CD4-positive, alpha-beta T cell treated with Interleukin-15 for 4 hours (primary cell): ENCODE results near the gene TPMT.

ENCODE experiments used
- DNase-seq: peaks from one replicate; pipeline ENCODE4 v3.0.0-alpha.2; 2020; ENCODE audit warnings: low spot score

Gene TPMT

DNA sequence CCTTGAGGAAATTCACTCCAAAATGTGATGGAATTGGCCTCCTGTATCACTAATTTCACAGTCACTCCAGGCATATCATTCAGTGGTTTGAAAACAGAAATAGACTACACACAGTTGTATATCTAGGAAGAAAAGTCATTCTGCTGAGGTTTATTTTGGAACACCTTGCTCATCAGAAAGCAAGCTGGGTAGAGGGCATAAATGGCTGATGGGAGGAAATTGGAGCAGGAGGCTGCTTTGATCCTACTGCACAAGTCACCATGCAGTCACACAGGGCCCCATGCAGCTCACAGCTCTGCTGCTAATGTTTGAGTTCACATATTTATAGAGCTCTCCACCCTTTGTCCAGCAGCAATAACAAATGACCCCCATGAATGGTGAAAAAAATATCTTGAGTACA is 44.7 kb downstream of the TPMT start:
- no peak for DNase-seq

DNA sequence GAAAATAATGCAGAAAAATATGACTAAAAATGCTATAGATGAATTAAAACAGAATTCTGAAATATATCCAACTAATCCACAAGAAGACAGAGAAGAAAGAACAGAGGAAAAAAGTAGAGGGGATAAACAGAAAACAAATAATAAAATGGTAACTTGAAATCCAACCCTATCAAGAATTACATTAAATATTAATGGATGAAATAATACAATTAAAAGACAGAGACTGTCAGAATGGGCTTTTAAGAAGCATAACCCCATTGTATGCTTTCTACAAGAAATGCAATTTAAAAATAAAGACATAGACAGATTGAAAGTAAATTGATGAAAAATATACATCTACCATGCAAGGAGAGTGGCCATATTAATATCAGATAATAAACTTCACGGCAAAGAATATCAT is 47.8 kb downstream of the TPMT start:
- no peak for DNase-seq

DNA sequence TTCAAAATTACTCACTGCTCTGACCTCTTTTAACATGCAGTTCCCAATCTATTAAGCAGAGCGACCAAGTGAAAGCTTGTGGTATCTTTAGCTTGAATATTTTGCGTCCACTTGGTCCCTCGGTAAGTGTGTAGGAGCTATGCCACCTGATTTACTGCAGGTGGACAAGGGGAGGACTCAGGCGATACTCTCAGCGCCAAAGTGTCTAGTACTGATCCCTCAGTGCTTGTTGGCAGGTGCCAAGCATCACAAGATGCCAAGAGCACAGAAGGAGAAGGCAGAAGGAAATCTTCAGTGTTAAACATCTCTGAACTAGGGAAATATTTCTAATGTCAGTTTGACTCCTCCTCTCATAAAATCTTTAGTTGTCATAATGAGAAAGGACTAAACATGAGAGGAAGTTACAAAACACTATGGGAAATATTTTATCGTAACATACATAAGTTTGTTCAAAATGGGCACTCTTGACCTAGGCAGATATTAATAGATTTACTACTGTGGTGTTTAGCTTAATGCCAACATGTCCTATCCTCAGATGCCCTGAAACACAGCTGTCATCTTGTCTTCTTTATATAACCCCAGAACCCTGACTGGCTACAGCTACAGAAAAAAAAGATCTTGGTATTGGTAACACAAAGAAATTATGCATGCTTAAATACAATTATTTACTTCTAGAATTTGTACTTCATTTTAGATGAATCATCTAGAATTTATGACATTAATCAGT is 51.9 kb downstream of the TPMT start:
- no peak for DNase-seq

DNA sequence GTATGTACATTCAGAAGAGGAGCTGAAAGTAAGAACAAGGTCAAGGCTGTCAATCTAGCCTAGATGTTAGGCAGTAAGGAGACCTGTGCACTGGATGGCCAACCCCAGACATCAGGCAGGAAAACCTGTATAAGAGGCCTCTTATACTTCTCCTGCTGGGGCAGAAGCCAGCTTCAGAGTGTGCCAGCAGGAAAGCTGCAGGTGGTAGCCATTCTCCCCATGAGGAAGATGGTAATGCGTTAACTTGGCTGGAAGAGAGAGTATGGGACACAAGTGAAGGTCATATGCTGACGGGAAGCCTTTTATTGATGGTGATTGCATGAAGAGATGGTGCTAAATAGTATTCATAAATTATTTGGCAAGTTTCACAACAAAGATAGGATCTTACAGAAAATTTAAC is 53.0 kb downstream of the TPMT start:
- no peak for DNase-seq

DNA sequence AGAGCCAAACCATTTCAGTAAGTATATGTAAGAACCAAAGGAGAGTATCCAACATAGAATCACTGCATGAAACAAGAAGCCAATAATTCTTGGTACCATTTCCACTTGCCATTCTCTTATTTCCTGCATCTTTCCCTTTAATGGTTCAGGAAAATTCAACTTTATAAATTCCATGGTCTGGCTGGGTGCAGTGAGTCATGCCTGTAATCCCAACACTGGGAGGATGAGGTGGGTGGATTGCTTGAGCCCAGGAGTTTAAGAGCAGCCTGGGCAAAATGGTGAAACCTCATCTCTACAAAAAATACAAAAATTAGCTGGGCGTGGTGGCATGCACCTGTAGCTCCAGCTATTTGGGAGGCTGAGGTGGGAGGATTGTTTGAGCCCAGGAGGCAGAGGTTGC is 53.6 kb downstream of the TPMT start:
- no peak for DNase-seq

DNA sequence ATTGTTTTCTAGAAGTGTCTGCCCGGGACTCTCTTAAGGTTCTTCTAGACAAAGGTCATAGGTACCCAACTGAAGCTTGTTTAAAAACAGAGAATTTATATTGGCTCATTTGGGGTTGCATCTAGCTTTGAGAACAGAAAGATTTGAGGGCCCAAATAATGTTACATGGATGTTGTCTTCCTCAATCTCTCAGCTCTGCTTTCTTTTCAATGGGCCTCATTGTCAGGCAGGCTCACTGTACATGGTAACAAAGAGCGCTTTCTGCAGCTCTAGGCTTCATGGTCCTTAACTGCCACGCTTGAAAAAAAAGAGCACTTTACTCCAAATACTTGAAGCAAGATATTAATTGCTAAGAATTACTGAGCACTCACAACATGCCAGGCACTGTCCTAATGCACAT is 54.6 kb downstream of the TPMT start:
- DNase-seq: no peak

DNA sequence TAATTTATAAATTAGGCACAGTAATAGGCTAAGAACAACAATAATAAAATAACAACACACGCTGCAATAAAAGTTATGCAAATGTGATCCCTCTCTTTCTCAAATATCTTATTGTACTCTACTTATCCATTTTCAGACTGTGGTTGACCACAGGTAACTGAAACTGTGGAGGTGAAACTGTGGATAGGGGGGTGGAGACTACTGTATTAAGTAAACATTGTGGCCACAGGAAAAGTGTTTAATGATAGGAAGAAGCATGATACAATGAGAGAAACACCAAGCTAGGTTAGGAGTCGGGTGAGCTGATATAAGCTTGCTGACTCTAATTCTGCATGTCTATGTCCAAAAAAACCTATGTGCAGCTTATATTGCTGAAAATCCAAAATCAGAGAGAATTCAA is 55.4 kb downstream of the TPMT start:
- DNase-seq: no peak

DNA sequence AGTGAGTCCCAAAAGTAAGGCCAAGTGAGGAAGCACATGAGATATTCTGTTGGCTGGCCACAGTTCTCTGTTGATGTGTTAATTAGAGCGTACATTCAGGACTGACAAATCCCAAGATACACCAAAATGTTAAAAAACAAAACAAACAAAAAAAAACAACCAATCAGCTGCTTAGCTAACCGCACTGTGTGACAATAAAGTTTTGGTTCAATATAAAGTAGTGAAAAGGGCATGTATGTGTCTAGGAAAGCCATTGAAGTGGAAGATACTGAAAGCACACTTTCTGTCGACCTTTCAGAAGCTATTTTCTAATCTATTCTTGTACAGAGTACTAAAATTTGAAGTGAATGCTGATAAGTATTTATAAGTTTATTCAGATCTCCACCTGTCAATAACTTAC is 58.5 kb downstream of the TPMT start:
- DNase-seq: no peak

DNA sequence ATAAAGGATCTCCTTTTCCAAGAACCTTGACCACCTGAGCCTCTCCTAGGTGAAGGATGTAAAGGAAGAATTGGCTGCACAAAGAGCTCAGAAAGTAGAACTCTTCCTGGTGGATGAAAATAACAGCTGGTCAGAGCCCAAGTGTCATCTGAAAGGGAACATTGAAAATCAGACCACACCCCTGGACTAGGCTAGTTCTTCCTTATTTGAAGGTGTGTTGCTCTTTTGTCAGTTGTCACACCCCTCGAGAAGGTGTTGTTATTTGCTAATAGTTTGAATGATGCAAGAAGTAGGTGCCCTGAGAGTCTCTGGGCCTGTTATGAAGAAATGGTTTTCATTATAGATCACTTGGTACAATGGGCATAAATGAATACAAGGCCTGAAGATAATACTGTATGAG is 63.5 kb downstream of the TPMT start:
- no peak for DNase-seq

DNA sequence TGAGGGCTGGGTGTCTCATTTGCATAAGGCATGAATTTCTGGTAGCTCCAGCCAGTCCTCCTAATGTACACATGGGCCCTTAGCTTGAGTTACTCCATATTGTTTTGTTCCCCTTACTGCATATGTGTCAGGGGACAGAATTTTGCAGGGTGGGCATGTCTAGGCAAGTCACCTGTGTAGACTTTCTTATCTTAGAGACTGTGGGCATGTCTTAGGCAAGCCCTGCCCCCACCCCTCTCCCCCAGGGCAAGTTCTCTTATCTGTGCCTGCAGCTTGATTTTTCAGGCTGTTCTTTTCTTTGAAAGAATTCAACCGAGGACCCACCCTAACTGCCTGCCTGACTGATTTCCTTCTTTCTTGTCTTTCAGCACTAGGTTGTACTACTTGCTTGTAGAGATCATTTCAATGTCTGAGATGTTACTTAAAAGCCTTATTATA is 64.5 kb downstream of the TPMT start:
- DNase-seq: no peak

DNA sequence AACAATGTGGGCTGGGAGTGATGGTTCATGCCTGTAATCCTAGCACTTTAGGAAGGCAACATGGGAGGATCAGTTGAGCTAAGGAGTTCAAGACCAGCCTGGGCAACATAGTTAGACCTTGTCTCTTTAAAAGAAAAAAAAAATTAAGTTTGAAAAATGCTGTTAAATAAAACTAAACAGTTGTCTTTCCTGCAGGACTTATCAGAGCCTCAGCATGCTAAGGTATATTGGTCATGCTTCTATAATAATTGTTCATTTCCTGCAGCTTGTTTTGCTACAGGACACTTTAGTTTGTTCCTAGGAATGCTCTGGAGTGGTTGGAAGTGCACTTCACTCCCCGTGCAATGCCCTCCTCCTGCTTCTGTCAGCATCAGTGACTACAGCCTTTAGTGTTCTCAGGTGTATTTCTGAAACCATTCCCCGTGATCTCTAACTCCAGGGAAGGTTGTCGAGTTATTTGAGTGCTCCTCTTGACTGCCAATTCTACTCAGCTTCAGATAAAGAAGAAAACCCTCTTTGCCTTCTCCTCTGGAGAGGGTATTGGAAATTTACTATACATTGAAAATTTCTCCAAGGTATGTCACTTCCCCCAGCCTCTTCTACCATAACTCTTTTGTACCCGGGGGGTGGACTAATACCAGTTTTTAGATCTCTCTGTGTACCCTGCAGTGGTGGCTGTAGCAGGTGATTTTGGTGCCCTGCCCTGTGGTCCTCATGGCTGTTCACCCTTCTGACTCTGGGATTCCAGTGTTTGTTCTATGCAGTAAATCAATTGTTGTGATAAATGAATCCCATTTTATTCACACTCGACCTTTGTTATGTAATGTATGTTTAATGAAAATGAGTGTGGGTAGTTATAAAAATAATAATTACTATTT is 66.2 kb downstream of the TPMT start:
- DNase-seq: no peak

DNA sequence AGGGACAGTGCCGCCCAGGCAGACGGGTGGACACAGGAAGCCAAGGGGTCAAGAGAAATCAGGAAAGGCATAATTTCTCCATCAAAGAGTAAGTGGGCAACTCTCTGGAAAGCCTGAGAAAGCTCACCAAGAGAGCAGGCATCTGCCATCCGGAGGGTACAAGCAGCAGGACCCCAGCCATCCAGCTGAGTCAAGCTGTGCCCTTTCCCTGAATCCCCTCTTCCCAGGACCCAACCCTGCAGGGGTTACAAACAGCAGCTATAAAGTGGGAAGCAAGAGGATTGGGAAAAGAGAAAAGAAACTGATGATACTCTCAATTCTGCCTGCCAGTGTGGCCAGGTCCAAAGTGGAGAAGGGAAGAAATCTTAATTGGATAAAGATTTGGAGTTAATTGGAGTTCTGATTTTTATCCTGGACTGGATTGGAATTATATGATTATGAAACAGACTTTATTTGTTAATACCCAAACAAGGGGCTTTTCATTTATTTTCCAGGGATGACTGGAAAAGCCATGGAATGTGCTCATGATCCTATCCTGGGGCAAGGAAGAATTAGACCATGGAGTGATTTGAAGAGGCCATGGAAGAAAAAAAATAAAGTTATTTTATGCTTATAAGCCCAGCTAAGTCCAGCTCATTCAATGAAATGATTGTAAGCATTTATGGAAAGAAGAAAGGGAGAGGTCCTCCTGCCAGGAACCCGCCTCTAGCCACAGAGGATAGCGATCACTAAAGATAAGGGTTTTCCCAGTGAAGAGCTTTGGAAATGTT is 67.3 kb downstream of the TPMT start:
- DNase-seq: no peak

DNA sequence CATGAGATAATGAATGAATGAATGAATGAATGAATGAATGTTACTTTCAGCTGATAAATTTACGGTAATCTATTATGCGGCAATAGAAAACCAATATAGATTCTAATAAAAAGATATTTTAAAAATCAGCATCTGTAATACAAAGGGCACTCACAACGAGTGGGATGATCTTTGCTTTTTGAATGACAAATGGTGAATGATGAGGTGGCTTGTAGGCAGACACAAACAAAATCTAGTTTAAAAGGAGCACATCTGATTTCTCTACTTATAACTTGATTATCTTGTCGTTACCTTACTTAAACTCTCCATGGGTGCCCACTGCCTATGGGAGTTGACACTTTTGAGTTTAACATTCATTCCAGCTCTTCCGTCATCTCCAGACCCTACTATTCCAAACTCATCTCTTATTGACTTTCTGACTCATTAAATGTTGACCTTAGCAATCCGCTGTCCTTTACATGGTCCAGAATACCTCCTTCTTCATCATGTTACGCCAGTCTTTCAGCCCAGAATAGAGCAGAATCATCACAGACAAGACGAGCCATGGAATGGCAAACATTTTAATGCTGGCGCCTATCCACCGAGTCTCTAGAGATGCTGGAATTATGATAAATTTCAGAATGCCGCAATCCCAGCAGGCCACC is 73.7 kb downstream of the TPMT start:
- DNase-seq: no peak

DNA sequence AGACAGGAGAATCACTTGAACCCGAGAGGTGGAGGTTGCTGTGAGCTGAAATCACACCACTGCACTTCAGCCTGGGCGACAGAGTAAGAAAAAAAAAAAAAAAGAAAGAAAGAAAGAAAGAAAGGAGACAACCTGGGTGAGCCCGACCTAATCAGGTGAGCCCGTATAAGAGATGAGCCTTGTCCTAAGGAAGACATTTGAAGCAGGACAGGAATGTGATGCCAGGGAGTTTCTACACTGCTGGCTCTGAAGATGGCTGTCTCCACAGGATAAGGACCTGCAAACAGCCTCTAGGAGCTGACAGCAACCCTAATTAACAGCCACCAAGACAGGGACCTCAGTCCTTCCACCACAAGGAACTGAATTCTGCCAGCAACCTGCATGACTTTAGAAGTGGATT is 74.3 kb downstream of the TPMT start:
- no peak for DNase-seq

DNA sequence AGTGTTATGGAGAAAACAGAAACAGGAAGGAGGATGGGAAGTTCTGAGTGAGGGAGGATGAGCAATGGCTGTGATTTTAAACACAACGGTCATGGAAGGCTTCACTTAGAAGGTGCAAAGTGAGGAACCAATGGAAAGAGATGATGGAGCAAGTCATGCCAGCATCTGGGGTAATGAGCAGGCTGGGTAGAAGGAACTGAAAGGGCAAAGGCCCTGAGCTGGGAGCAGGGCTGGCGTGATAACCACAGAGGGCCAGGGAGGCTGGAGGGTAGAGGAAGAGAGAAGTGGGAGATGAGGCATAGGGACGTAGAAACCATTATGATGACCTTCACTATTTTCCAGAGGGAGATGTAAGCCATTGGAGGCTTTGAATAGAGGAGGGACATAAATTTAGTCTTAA is 76.0 kb downstream of the TPMT start:
- no peak for DNase-seq
